GM21360 (cell line): ENCODE data around the gene NLGN2.
A peak's percentile ranks its signal among the peaks of the same experiment; 100 is the strongest.
"Not testable (repeated sequence)": the region's sequence is repeated elsewhere in the genome, so short reads cannot be mapped to it uniquely, and the experiment has no call there.

Experiments
- ATAC-seq: cut with Tn5 transposase; IDR thresholded peaks from one replicate; pipeline ENCODE4 v1.9.1; 2021; ENCODE audit warnings: mild to moderate bottlenecking, moderate library complexity; ENCODE audit not compliant: unreplicated experiment

The NLGN2 gene

DNA sequence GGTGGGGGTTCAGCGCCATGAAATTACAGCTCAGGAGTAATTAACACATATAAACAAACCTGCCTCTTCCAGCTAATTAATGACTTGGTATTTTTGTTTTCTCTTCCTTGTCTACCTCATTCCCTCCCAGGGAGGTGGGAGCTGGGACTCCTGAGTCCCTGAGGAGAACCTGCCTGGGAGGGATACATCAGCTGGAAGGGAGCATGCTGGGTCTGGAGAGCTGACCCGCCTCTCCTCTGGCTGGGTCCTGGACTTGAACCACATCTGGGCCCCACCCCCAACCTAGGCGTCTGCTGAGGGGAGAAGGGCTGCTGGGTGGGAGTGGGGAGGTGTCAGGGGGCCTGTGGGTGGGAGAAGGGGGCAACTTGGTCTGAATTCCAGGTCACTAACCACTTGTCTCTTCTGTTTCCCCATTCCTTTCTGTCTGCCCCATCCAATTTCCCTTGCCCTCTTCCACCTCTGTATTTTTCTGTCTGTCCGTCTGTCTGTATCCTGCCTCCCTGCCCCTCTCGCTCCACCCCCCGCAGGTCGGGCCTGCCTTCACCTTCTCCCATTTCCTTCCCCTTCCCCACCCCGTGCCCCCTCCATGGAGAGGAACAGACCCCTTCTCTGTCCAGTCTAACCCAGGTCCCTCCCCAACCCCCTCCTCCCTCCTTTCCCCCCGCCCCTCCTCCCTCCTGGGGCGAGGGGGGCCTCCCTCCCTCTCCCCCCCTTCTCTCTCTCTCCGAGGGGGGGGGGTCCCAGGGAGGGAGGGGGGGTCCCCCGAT is at the start of gene NLGN2:
Gene NLGN2, plus strand, starts transcription at position 361 of the 767 bp plus-strand sequence. CDS start 411 bp downstream, outside the sequence.
- ATAC-seq, result no peak

DNA sequence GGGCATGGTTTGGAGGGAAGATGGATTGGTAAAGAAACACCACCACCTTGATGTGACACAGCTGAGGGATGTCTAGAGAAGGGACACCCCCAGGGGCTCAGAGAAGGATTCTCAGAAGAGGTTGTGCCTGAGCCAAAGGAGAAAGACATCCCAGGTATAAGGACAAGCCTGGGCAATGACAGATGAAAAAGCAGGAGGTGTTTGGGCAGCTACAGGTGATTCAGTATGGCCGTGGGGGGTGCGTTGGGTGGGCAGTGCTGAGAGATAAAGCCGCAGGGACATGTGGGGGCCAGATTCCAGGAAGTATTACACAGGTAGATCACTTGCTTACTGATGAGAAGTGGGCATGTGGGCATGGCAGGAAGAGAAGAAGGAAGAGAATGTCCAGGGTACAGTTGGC is 45.7 kb upstream of the NLGN2 start:
- no peak for ATAC-seq

DNA sequence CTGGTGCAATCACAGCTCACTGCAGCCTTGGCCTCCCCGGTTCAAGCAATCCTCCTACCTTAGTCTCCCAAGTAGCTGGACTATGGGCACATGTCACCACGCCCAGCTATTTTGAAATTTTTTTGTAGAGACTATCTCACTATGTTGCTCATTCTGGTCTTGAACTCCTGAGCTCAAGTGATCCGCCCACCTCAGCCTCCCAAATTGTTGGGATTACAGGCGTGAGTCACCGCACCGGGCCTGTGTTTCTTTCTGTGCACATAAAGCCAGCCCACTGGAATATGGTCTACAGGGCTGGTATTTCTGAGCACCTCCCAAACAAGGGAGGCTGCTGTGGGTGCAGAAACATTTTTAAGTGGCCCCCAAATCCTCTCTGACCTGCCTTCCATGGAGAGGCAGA is 44.3 kb upstream of the NLGN2 start:
- ATAC-seq, result no peak

DNA sequence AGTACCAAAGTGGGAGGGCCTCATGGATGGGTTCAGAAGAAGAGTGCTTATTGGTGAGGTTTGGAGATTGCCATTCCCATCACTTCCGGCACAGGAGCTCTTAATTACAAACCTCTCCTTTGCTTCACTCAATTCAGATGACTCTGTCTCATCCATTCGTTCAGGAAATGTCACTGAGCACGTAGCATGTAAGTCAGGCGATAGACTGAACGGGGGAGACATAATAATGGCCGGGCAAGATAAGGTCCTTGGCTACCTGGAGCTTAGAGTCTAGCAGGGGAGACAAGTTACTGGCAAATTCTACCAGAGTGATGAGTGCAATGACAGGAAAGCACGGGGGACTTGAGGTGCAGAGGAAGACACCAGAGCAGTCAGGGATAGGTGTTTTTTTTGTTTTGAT is 41.7 kb upstream of the NLGN2 start:
- ATAC-seq, result not testable (repeated sequence)

- no peak for ATAC-seq
These were observed 40.6 kb upstream of the NLGN2 start for GRCh38 chr17:7367083-7367482.

DNA sequence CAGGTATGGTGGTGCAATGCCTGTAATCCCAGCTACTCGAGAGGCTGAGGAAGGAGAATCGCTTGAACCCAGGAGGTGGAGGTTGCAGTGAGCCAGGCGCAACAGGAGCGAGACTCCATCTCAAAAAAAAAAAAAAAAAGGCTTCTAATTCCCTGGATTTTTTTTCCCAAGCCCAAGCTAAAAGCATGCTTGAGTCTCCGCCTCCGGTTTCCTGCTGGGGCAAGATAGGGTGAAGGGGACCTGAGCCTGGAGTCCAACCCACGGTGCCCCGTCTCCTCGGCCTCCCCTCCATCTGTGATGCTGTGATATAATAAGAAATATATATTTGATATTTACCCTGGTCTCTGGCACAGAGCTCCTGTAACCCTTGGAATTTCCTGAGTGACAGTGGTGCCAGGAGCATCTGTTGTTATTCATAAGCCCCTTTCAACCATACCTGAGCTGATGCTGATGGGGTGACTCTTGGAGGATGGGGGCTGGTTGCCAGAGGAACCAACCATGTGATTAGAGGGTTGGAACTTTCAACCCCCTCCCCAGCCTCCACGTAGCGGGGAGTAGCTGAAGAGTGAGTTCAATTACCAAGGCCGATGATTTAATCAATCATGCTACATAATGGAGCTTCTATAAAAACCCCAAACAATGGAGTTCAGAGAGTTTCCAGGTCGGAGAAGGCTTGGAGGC is 39.6 kb upstream of the NLGN2 start:
- no peak for ATAC-seq

DNA sequence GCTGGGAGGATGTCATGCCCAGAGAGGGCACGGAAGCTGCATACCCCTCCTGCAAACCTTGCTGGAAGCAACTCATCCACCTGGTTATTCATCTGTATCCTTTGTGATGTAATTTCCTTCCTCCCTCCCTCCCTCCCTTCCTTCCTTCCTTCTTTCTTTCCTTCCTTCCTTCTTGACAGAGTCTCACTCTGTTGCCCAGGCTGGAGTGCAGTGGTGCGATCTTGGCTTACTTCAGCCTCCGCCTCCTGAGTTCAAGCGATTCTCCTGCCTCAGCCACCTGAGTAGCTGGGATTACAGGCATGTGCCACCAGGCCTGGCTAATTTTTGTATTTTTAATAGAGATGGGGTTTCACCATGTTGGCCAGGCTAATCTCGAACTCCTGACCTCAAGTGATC is 39.0 kb upstream of the NLGN2 start:
- not testable (repeated sequence) for ATAC-seq

GRCh38 chr17:7369825-7370224 is 37.8 kb upstream of the NLGN2 start:
- ATAC-seq, result no peak

- ATAC-seq, result no peak
These were observed 36.8 kb upstream of the NLGN2 start for GRCh38 chr17:7370853-7371252.

- no peak for ATAC-seq
These were observed 33.3 kb upstream of the NLGN2 start for GRCh38 chr17:7374353-7374752.

DNA sequence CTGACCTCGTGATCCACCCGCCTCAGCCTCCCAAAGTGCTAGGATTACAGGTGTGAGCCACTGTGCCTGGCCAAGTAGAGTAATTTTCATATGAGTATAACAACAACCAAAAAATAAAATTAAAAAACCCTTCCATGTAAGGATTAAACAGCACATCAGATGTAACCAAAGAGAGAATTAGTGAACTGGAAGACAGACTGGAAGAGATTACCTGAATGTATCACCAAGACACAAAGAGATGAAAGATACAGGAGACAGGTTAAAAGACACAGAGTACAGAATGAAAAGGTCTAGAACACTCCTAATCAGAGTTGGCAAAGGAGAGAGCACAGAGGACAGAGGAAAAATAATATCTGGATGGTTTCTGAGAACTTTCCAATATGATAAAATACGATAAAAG is 28.5 kb upstream of the NLGN2 start:
- ATAC-seq, result no peak

- ATAC-seq, result no peak
These were observed 27.3 kb upstream of the NLGN2 start for GRCh38 chr17:7380321-7380720.

GRCh38 chr17:7380855-7381683 is 26.6 kb upstream of the NLGN2 start, which contains the start of gene TNK1:
TNK1 (plus strand) TSS chr17:7381089; CDS start chr17:7382927, 1,838 bp downstream.
- ATAC-seq, result no peak

DNA sequence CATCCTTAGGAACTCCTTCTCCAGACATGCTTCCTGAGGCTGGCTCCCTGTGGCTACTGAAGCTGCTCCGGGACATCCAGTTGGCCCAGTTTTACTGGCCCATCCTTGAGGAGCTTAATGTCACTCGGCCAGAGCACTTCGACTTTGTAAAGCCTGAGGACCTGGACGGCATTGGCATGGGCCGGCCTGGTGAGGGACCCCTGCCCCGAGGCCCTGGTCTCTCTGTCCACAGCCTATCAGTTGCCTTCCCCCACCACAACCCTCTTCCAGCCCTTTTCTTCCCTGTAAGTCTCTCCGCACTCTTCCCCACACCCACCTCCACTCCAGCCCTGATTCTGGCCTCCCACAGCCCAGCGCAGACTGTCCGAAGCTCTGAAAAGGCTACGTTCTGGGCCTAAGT is 24.7 kb upstream of the NLGN2 start:
- no peak for ATAC-seq

- no peak for ATAC-seq
These were observed 24.3 kb upstream of the NLGN2 start for GRCh38 chr17:7383371-7383741.

GRCh38 chr17:7383742-7384488 is 23.7 kb upstream of the NLGN2 start:
- peak; percentile 48 for ATAC-seq

- ATAC-seq, result no peak
These were observed 23.1 kb upstream of the NLGN2 start for GRCh38 chr17:7384489-7385081.

GRCh38 chr17:7388856-7389255 is 18.8 kb upstream of the NLGN2 start:
- ATAC-seq, result no peak

DNA sequence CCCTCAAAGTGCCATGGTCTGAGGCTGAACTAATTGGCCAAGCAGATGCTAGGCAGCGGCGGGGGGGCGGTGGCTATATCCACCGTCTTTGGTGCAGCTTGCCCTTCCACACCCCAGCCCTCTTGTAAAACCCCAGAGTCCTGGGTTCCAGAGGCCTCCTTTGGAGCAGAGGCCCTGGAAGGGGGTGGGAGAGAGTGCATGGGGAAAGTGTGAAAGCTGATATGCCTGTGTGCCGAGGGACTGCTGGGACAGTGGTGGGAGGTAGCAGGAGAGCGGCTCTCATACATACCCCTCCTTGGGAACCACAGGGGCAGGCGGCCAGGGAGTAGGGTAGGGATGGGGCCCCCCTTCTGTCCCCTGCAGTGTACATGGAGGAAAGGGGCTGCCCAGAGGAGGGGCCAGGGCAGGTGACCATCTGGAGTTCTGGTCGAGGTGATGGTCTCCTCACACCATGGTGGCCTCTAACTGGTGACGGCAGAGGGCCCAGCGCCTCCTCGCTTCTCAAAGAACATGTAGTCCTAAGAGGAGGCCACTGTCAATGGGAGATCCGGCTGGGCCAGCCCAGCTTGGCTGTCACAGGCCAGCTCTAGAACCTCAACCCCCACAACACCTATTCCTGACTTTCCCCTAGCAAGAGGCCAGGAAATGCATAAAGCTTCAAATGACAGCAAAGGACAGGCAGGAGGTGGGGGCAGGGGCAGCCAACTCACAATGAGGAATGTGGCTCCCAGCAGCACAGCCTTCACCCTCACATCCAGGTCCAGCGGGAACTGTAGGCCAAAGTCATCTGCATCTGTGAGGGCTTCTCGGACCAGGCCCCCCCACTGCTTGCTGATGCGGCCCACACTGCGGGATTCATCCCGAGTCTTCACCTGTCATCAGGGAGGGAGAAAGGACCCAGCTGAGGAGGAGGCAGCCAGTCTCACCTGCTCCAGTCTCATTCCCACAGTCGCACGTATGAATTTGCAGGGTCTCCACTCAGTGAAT is 17.4 kb upstream of the NLGN2 start:
- no peak for ATAC-seq
